Panc1 (cell line): Measurements from ENCODE around the gene NOS1.

Experiments
- CTCF ChIP-seq: fragments of 450-650 bp; IDR thresholded peaks from 2 replicates; pipeline ENCODE4 v1.5.1; 2017; ENCODE audit warnings: mild to moderate bottlenecking
- POLR2AphosphoS5 ChIP-seq: IDR thresholded peaks from 2 replicates; pipeline ENCODE4 v1.6.1; 2012; ENCODE audit warnings: mild to moderate bottlenecking, low read depth, low read length, moderate library complexity
- REST ChIP-seq, 2 experiments: IDR thresholded peaks; 2 replicates each; pipeline ENCODE4 v1.6.1; 2011 to 2012; ENCODE audit warnings: low read depth in 2 of 2, control low read depth in 1 of 2, low read length in 1 of 2, mild to moderate bottlenecking in 1 of 2, moderate library complexity in 1 of 2; ENCODE audit not compliant: insufficient read depth in 1 of 2

GRCh38 chr12:117361905-117362304 is 479 bp upstream of the NOS1 start:
- TF ChIP-seq CTCF (no peak), REST (IDR thresholded peaks at IDR 0.05; ENCODE audit: insufficient read depth in 1 of 2, low read depth in 2 of 2, low read length in 1 of 2) (no peak), POLR2AphosphoS5 (no peak)
